OCI-LY7 (cell line): ENCODE measurements around the gene KLHDC10.

ENCODE experiments used
- EZH2phosphoT487 ChIP-seq: fragments of 200-600 bp; sonication (generic); IDR thresholded peaks from 2 replicates; pipeline ENCODE4 v1.6.1; 2018; ENCODE audit warnings: low read depth, borderline replicate concordance, mild to moderate bottlenecking, mixed run types, antibody characterized with exemption, low read length, moderate library complexity, mixed read lengths
- TF ChIP-seq, protein P1 (sequence below): fragments of 200-600 bp; sonication (generic); conservative IDR thresholded peaks from 2 replicates; pipeline ENCODE4 v1.5.1; 2014; ENCODE audit warnings: mild to moderate bottlenecking, antibody characterized with exemption, low read length, moderate library complexity, mixed read lengths

DNA sequence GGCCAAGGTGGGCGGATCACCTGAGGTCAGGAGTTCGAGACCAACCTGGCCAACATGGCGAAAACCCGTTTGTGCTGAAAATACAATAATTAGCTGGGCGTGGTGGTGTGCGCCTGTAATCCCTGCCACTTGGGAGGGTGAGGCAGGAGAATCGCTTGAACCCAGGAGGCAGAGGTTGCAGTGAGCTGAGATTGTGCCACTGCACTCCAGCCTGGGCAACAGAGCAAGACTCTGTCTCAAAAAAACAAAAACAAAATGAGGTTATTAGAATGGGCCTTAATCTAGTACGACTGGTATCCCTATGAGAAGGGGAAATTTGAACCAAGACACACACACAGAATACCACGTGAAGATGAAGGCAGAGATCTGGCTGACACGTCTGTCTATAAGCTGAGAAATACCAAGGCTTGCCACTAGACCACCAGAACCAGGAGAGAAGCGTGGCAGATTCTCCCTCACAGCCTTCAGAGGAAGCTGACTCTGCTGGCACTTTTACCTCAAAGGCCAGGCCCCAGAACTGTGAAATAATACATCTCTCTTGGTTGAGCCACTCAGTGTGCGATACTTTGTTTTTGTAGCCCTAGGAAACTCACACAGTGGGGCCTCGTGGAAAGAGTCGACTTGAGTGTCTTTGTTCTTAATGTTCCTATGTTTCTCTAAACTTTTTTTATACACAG is 75.2 kb downstream of the KLHDC10 start:
- TF ChIP-seq, protein P1, sequence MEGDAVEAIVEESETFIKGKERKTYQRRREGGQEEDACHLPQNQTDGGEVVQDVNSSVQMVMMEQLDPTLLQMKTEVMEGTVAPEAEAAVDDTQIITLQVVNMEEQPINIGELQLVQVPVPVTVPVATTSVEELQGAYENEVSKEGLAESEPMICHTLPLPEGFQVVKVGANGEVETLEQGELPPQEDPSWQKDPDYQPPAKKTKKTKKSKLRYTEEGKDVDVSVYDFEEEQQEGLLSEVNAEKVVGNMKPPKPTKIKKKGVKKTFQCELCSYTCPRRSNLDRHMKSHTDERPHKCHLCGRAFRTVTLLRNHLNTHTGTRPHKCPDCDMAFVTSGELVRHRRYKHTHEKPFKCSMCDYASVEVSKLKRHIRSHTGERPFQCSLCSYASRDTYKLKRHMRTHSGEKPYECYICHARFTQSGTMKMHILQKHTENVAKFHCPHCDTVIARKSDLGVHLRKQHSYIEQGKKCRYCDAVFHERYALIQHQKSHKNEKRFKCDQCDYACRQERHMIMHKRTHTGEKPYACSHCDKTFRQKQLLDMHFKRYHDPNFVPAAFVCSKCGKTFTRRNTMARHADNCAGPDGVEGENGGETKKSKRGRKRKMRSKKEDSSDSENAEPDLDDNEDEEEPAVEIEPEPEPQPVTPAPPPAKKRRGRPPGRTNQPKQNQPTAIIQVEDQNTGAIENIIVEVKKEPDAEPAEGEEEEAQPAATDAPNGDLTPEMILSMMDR = no peak
- TF ChIP-seq EZH2phosphoT487 = no peak
